ENCODE results near the gene HSD11B1. TPM values are rescaled to one million over a fixed set of nuclear protein-coding genes. Genes with fewer than 3 reads are reported as not detected.

Gene HSD11B1
- total RNA-seq, 1 donor from 2014 or later, result not detected

- peaks cover 11% of the 10 kb centered on the region for H3K27me3 Mint-ChIP-seq (ENCODE audit: unreplicated experiment)
- DNase-seq (ENCODE audit: low spot score), result no peak
- no peak overlapping the region for H3K4me3 Mint-ChIP-seq (ENCODE audit: unreplicated experiment)
- no peak overlapping the region for H3K27ac Mint-ChIP-seq (ENCODE audit: unreplicated experiment)
- no peak for TF ChIP-seq CTCF (IDR thresholded peaks at IDR 0.05; ENCODE audit: unreplicated experiment)
- no peaks in the 10 kb centered on the region for H3K36me3 Mint-ChIP-seq (ENCODE audit: low read depth, unreplicated experiment)
- H3K9me3 Mint-ChIP-seq (ENCODE audit: unreplicated experiment), result no peaks in the 10 kb centered on the region
- peaks cover 17% of the 10 kb centered on the region for H3K4me1 Mint-ChIP-seq (ENCODE audit: unreplicated experiment)
These were observed 52.2 kb downstream of the HSD11B1 start for GRCh38 chr1:209756615-209757445.

- no peak for DNase-seq (ENCODE audit: low spot score)
- peaks cover 12% of the 10 kb centered on the region for H3K27me3 Mint-ChIP-seq (ENCODE audit: unreplicated experiment)
- no peak overlapping the region for H3K4me3 Mint-ChIP-seq (ENCODE audit: unreplicated experiment)
- TF ChIP-seq CTCF (IDR thresholded peaks at IDR 0.05; ENCODE audit: unreplicated experiment), result no peak
- H3K9me3 Mint-ChIP-seq (ENCODE audit: unreplicated experiment), result no peaks in the 10 kb centered on the region
- H3K4me1 Mint-ChIP-seq (ENCODE audit: unreplicated experiment), result peaks cover 17% of the 10 kb centered on the region
- H3K36me3 Mint-ChIP-seq (ENCODE audit: low read depth, unreplicated experiment), result no peaks in the 10 kb centered on the region
- H3K27ac Mint-ChIP-seq (ENCODE audit: unreplicated experiment), result no peak overlapping the region
These were observed 53.8 kb downstream of the HSD11B1 start for GRCh38 chr1:209758400-209758799.

- no peak overlapping the region for H3K27ac Mint-ChIP-seq (ENCODE audit: unreplicated experiment)
These were observed 55.2 kb downstream of the HSD11B1 start for GRCh38 chr1:209759829-209760359.

GRCh38 chr1:209761011-209761635, 56.5 kb downstream of the HSD11B1 start:
- H3K27ac Mint-ChIP-seq (ENCODE audit: unreplicated experiment), result no peak overlapping the region
- peaks cover 8% of the 10 kb centered on the region for H3K4me1 Mint-ChIP-seq (ENCODE audit: unreplicated experiment)
- H3K9me3 Mint-ChIP-seq (ENCODE audit: unreplicated experiment), result no peaks in the 10 kb centered on the region
- H3K4me3 Mint-ChIP-seq (ENCODE audit: unreplicated experiment), result no peak overlapping the region
- H3K36me3 Mint-ChIP-seq (ENCODE audit: low read depth, unreplicated experiment), result no peaks in the 10 kb centered on the region
- no peak for DNase-seq (ENCODE audit: low spot score)
- no peak for TF ChIP-seq CTCF (IDR thresholded peaks at IDR 0.05; ENCODE audit: unreplicated experiment)
- peaks cover 3% of the 10 kb centered on the region for H3K27me3 Mint-ChIP-seq (ENCODE audit: unreplicated experiment)

More at GRCh38 chr1:209759829-209760359, 55.2 kb downstream of the HSD11B1 start:
- no peak for DNase-seq (ENCODE audit: low spot score)
- no peak for TF ChIP-seq CTCF (IDR thresholded peaks at IDR 0.05; ENCODE audit: unreplicated experiment)
- Mint-ChIP-seq H3K4me3 (ENCODE audit: unreplicated experiment) (no peak overlapping the region), H3K27me3 (ENCODE audit: unreplicated experiment) (peaks cover 11% of the 10 kb centered on the region), H3K4me1 (ENCODE audit: unreplicated experiment) (peaks cover 17% of the 10 kb centered on the region), H3K9me3 (ENCODE audit: unreplicated experiment) (no peaks in the 10 kb centered on the region), H3K36me3 (ENCODE audit: low read depth, unreplicated experiment) (no peaks in the 10 kb centered on the region)

- Mint-ChIP-seq H3K36me3 (ENCODE audit: low read depth, unreplicated experiment) (no peaks in the 10 kb centered on the region), H3K9me3 (ENCODE audit: unreplicated experiment) (peaks cover 4% of the 10 kb centered on the region), H3K27ac (ENCODE audit: unreplicated experiment) (no peak overlapping the region), H3K4me1 (ENCODE audit: unreplicated experiment) (no peaks in the 10 kb centered on the region), H3K4me3 (ENCODE audit: unreplicated experiment) (no peak overlapping the region), H3K27me3 (ENCODE audit: unreplicated experiment) (peaks cover 1% of the 10 kb centered on the region)
- no peak for TF ChIP-seq CTCF (IDR thresholded peaks at IDR 0.05; ENCODE audit: unreplicated experiment)
- no peak for DNase-seq (ENCODE audit: low spot score)
These were observed 61.4 kb downstream of the HSD11B1 start for GRCh38 chr1:209766051-209766450.

All from endothelial cell (in vitro differentiated cells).